HG03521 (cell line): ENCODE measurements around the gene BSDC1.

Experiments used
- ATAC-seq: cut with Tn5 transposase; IDR thresholded peaks from one replicate; pipeline ENCODE4 v1.9.1; 2021; ENCODE audit warnings: mild to moderate bottlenecking, moderate library complexity; ENCODE audit not compliant: unreplicated experiment

Gene BSDC1

DNA sequence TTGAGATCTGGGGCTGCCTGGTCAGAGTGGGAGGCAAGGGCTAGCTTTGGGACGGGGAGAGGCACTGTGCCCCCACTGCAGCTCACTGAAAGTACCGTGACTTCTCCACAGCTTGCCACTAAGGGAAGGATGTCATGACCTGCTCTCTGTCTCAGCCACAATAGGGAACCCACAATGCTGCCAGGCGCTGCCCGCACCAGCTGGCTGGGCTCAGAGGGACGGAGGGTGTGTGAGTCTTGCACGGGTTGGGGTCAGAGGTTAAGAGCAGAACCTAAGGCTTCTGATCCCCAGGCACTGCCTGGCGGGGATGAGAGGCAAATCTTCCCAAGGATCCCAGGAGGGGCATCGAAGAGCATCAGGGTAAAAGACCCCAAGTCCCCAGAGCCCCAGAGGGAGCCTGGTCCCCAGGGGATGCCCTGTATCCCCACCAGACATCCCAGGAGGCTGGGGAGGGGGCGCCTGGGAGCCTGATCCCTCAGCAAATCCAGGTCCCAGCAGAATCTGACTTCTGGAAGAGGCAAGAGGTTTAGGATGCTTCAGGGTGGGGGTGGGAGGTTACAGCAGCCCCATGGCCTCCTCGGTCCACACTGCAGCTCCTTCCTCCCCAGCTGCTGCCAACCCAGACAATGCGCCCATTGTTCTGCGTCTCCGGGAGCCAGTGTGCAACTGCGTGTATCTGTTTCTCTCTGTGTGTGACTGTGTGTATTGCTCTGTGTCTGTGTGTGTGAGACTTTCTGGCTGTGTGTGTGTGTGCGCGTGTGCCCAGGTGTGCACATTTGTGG lies 56.2 kb downstream of the BSDC1 start:
- ATAC-seq = no peak

DNA sequence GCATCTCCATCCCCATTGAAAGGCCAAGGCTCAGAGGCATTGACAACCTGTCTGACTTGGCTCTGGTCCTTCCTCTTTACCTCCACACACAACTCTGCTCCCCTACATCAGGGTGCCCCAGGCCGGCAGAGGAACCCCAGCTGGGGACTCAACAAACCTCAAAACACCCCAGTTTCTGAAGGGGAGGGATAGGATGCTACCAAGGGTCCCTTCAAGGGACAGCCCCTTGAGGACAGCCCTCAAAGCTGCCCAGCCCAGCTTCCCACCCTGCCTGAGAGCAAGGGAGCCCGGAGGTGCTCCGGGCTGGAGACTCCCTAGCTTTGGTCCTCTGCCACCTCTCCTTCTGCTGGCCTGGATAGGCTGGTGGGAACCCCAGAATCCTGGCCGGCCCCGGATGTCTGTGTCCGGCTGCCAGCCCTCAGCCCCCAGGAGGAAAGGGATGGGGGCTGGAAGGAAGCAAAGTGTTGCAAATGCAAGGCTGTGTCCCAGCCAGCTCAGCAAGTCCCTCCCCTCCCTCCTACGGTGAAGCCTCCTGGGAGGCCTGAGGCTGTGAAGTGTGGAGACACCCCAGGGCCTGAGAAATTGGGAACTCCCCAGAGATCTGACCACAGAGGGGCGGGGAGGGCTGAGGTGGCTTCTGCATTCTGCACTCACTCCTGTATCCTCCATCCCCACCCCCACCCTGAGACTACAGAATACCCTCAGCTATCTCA lies 57.1 kb downstream of the BSDC1 start:
- ATAC-seq = no peak

DNA sequence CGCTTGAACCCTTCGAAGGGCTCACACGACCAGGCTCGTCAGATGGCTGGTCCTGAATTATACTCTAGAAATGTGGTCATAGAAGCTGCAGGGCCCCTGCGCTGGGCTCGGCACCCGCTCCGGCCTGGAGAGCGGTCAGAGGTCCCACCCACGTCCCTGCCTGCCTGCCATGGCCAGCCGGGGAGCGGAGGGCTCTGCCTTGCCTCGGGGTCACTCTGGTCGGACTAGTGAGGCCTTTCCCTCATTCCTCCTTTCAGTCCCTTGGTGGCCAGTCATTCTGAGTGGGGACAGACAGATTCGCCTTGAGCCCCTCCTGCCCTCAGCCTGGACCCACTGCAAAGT lies 57.7 kb downstream of the BSDC1 start:
- no peak for ATAC-seq

DNA sequence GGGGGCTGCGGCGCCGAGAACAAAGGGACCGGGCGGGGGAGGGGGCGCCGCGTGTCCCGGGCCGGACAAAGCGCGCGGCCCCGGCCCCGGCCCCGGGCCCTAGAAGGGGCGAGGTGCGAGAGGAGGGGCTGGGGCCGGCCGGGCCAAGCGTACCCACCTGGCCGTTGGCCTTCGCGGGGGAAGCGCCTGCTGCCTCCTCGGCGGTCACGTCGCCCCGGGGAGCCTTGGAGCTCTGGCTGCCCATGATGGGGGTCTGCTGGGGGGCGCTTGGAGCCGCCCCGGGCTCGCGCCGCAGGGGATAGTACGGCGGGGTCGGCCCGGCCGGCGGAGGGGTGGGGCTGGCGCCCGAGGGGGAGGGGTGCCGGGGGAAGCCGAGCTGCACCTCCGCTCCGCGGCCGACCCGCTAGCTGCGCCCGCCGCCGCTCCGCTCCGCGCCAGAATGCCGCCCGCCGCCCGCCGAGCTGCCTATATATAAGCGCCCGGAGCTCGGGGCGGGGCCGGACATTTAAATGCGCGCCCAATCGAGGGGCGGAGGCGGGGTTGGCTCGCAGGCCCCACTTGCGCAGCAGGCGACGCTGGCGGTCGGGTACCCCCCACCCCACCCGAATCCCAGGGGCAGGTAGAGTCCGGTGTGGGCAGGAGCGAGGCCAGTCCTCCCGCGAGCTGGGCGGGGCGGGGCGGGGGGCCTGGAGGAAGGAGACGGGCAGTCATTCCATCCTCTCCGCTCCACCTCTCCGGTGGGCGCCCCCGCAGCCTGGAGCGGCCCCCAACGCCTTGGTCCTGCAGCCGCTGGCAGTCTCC lies 58.3 kb downstream of the BSDC1 start, which contains the start of gene MARCKSL1:
Gene MARCKSL1, minus strand, starts transcription at position 444 of the 801 bp plus-strand sequence. Its CDS starts 200 bp downstream, at position 244.
- peak; percentile 40 for ATAC-seq

DNA sequence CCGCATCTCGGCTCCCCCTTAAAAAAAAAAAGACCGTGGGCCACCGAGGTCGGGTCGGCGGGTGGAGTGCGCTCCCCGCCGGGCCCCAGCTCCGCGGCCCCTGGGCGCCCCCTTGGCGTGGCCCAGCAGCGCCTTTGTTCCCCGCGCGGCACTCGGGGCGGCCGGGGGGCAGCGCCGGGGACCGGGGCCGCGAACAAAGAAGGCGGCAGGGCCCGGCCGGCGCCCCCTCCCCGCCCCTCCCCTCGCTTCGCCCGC lies 58.8 kb downstream of the BSDC1 start:
- ATAC-seq = peak; percentile 14

DNA sequence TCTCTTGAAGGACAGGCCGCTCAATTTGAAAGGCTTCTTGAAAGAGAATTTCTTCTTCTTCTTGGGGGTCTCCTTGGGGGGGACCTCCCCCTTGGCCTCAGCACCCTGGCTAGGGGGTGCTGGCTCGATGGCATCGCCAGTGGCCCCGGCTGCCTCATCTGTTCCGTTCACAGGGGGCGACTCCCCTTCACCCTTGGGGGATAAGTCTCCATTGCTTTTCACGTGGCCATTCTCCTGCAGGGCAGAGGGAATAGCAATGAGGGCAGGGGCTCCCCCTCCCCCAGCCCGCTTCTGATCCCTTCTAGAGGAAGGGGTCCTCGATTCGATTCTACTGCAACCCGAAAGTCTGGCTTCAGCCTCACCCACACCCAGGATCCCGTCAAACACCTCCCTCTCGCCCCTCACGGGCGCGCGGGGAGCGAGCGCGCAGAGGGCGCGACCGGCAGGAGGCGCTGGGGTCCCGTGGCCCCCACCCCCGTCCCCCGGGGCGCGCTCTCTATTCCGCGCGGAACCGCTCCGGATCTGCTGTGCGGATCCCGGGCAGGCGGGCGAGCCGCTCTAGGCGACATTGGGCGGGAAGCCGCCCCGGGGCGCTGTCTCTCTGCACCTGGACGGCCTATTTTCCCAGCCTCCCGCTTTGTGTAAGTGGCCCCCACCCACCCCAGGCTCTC lies 59.2 kb downstream of the BSDC1 start:
- ATAC-seq = peak; percentile 9

DNA sequence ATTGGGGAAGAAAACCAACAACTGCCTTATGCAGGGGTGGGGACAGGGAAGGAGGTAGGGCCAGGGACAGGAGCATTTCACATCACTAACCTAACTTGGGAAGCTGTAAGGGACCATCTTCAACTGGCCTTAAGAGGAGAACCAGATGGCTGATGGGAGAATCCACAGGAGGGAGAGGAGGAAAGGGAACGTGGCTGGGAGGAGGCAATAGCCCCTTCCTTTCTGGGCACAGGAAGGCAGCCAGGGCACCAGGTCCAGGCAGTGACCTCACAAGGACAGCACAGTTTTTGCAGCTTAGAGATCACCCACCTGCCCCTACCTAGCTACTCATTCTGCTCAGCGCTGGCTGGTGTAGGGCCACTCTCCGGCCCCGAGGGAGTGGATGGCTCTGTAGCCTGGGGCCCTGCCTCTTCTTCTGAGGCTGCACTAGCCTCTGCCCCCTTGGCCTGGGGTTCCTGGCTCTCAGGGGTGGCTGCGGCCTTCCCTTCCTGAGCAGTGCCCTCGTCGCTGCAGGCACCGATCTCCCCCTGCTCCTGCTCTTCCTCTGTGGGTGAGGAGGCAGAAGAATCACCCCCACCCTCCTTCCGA lies 59.9 kb downstream of the BSDC1 start:
- no peak for ATAC-seq

DNA sequence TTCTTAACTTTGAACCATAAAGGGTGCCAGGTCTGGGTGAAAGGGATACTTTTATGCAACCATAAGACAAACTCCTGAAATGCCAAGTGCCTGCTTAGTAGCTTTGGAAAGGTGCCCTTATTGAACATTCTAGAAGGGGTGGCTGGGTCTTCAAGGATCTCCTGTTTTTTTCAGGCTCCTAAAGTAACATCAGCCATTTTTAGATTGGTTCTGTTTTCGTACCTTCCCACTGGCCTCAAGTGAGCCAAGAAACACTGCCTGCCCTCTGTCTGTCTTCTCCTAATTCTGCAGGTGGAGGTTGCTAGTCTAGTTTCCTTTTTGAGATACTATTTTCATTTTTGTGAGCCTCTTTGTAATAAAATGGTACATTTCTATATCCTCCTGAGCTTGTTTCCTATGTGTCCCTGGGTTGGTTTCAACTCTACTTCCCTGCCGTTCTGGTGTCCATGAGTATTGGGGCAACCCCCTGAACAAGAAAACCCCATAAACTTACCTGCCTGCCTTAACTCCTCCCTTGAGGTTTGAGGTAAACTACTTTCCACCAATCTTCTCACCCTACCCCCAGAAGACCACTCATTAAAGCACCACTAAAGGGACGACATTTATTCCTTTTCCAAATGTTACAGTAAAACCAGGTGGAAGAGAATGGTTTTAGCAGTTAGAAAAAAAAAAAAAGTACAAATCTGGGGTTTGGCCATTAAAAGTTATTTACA lies 60.8 kb downstream of the BSDC1 start:
- ATAC-seq = no peak

DNA sequence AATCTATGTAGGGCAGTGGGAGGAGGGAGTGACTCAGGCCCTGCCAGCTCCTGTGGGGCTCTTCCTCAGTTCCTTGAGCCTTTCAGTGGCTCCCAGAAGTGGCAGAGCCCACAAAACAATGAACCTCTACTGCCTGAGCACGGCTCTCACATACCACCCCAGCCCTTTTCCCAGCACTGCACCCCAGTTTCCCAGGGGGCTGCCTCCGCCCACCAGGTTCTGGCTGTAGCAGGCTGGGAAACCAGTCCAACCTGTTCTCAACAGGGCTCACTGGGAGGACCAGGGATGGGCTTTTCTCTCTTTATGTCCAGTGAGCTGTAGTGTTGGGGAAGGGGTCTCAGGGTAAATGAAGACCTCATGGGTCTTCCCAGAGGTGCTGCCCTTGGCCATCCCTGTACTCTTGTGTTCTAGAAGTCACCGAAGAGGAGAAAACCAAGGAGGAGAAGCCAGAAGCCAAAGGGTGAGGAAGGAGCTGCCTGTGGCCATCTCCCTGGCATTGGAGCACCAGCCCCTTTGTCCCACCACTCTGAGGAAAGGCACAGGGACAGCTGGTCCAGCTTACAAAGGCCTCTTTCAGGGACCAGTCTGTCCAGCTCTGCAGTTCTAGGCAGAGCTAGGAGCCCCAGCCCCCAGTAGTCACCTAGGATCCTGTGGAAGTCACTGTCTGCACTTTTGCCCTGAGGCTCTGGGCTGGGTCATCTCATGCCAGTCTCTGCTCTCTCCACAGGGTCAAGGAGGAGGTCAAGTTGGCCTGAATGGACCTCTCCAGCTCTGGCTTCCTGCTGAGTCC lies 61.8 kb downstream of the BSDC1 start:
- ATAC-seq = no peak

DNA sequence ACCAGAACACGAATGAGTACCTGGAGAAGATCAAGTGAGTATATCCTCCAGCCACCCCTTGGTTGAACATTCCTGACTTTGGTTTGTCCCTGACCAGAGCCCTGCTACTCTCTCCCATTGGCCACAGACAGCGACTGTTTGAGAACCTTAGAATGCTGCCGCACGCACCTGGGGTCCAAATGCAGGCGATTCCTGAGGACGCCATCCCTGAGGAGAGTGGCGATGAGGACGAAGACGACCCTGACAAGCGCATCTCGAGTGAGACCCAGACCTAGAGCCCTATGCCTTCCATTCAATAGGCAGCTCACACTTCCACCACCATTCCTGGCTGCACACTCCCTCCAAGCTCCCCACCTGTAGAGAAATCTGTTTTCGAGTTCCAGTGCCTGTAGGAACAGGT lies 62.7 kb downstream of the BSDC1 start:
- no peak for ATAC-seq

DNA sequence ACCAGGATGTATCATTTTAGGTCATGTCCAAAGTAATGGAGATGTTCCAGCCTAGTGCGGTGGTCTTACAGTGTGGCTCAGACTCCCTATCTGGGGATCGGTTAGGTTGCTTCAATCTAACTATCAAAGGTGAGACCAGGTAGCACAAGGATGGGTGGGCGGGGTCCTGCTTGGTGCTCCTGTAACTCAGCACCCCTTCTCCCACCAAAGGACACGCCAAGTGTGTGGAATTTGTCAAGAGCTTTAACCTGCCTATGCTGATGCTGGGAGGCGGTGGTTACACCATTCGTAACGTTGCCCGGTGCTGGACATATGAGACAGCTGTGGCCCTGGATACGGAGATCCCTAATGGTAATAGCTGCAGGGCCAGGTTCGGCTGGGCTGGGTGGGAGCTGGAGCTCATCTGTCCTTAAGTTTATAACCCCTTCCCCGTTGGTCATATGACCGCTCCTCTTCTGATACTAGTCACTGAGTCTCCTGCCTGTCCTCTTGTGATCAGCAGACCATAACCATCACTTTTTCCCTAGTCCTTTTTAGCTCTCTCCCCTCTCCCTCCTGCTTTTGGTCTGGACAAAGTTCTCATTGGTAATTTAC lies 63.6 kb downstream of the BSDC1 start:
- ATAC-seq = no peak

DNA sequence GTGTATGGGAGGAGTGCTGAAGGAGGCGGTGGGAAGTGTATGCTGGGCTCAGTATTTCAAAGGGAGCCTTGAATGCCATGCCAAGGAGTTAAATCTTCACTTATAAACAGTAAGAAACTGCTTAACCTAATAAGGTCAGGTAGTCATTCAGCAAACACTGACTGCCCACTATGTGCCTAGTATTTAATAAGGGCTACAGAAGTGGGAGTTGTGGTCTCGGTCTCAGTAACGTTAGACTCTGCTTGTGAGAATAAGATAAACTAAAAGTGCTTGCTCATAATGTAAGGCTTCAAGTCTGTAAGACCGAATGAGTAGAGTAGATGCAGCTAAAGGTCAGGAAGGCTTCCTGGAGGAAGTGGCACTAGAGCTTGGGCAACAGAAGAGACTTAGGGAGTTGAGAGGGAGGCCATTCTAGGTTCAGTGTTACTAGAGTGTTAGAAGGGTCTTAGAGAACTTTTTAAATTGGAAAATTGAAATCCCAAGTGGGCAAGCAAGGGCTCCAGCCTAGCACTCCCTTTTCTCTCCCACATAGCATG lies 64.2 kb downstream of the BSDC1 start:
- no peak for ATAC-seq

DNA sequence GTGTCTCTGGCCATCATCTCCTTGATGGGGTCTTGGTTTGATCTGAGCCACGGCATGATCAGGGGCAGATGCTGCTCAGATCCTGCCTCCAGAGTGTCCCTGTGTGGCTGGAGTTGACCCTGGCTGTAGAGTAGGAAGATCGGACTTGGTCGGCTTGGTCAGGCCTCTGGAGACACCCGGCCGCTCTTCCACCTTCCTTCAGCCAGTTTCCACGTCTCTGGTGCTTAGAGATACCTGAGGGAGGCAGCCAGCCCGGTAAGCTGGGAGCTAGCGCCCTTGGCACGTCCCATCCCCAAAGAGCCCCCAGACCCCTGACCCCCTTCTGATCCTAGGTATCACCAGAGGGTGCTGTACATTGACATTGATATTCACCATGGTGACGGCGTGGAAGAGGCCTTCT lies 67.0 kb downstream of the BSDC1 start:
- ATAC-seq = no peak

DNA sequence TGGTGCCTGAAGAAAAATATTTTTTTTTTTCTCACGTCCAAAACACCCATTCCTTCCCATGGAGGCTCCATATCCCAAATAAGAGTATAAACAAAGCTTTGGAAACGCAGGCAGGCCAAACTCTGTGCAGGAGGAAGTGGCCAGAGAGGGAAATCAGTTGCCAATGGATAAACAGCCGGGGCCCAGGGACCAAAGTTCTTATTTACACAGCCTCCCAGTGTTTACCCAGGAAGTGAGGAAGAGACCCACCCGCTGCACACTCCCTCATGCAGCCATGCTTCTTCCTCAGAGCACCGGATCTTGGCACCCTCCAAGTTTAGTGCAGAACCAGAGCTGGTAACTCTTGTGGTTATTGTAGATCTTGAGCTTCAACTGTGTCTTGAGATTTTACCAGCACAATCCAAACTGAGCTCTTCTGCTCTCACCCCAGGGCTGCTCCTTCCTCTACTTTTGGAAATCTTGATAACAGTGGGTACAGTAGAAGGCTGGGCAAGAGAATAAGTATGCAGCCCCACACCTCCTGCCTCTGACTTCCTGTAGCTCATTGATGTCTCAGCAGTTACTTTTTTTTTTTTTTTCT lies 72.4 kb downstream of the BSDC1 start:
- ATAC-seq = no peak

DNA sequence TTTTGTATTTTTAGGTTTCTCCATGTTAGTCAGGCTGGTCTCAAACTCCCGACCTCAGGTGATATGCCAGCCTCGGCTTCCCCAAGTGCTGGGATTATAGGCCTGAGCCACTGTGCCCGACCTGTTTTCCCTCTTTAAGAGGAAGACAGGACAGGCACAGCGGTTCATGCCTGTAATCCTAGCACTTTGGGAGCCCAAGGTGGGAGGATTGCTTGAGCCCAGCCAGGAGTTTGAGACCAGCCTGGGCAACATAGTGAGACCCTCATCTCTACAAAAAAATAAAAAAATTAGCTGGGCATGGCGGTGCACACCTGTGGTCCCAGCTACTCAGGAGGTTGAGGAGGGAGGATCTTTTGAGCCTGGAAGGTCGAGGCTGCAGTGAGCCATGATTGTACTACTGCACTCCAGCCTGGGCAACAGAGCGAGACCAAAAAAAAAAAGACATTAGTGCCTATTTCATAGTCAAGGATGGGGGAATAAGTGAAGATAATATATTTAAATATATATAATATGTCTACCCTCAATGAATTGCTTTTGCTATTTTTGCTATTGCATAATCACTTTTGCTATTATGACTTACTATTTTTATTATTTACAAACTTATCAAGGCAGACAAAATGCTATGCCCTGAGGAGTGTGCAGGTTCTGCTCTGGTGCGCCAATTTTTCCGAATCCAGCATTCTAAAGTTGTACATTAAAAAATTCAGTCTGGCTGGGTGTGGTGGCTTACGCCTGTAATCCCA lies 75.9 kb downstream of the BSDC1 start:
- ATAC-seq = no peak

DNA sequence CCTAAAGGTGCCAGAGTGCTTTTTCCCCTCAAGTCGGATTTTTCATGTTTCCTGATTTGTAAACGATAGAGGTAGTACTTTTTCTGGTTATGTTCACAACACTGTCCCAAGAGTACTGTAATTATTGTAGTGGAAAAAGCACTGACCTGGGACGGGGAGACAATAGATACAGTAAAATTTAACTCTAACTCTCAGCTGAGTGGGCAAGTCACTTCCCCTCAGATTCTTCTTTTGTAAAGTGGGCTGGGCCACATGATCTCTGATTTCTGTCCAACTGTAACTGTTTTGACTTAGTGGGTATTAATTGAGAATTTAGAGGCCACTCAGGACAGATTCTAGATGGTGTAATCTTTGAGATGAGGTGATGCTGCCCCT lies 77.4 kb downstream of the BSDC1 start:
- no peak for ATAC-seq
